Ramos (cell line): ENCODE results near the gene SHLD2.
"Not testable (repeated sequence)": the region's sequence is repeated elsewhere in the genome, so short reads cannot be mapped to it uniquely, and the experiment has no call there.

ENCODE experiments used
- in situ Hi-C: fragments of 300-500 bp; cut with MboI; formaldehyde crosslinking; loops from one replicate; pipeline ENCODE4 v1.14.3; 2022; ENCODE audit warnings: low sequenced_read_pairs; ENCODE audit not compliant: unreplicated experiment

The SHLD2 gene

GRCh38 chr10:87200924-87201323 is 105.9 kb downstream of the SHLD2 start:
- in situ Hi-C loops: not testable (repeated sequence)

DNA sequence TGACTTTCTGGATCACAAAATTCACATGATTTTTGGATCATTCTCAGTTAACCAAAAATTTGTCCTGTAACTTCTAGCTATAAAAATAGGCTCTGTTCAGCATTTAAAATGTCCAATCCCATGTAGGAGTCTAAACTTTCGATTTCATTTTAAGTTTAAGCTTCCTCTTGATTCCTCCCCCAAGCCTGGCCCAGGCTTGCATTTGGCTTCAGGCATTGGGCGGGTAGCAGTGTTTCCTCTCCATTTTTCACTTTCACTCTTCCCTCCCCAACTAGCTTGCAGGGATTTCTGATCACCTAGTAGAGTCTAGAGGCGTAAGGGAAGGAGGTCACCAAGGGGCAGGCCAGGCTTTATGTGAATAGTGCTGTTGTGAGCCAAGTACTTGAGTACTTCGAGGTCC is 109.8 kb downstream of the SHLD2 start:
- in situ Hi-C loops: not testable (repeated sequence)

GRCh38 chr10:87206922-87207321 is 111.9 kb downstream of the SHLD2 start:
- in situ Hi-C loops: not testable (repeated sequence)

DNA sequence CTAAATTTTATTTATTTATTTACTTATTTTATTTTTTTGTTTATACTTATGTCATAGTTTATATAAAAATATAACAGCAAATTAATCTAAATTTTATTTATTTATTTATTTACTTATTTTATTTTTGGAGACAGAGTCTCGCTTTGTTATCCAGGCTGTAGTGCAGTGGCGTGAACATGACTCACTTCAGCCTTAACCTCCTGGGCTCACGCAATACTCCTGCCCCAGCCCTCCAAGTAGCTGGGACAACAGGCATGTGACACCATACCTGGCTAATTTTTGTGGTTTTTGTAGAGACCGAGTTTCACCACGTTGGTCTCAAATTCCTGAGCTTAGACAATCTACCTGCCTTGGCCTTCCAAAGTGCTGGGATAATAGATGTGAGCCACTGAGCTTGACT is 115.3 kb downstream of the SHLD2 start:
- in situ Hi-C loops: not testable (repeated sequence)

GRCh38 chr10:87211848-87212247 is 116.8 kb downstream of the SHLD2 start:
- in situ Hi-C loops: not testable (repeated sequence)

DNA sequence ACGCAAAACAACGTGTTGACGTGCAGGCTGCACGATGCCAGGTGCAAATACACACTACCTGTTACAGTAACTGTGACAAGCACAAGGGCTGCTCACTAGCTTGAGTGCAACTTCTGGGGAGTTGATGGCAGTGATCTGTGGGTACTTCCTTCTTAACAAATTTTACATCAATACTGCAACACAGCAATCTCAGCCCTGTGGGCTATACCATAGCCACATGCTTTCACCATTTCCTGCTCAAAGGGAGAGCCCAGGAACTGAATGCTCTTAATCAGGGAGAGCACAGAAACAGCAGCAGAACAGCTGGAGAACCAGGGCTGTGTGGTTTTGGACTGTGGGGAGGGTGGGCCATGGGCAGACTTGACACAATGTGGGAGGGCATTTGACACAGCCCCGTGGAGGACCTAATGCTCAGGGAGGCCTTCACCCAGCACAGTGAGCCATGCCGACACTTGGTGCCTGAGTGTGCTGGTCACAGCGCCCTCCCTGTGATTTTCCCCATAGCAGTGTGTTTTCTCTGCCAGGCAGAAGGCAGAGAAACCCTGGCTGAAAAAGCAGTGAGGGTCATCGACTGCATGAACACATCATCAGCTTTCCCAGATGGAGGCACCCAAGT is 118.3 kb downstream of the SHLD2 start:
- in situ Hi-C loops: not testable (repeated sequence)

GRCh38 chr10:87213806-87214205 is 118.8 kb downstream of the SHLD2 start:
- in situ Hi-C loops: not testable (repeated sequence)

DNA sequence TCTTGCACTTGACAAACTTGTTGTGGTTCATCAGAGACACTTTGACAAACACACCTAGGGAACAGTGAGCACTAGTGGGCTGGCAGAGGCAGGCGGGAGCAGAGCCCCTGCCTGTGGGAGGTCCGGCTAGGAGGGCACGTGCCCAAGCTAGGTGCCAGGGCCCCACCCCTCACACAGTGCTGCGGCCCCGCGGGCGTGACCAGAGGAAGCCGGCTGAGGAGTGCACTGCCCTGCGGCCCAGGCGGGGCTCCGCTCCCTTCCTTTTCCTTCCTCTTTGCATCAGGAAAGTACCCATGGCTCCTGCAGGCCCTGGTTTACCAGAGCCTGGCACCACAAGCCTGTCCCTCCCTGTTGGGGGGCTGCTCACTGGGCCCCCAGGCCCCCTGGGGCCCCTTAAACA is 121.1 kb downstream of the SHLD2 start:
- in situ Hi-C loops: not testable (repeated sequence)

DNA sequence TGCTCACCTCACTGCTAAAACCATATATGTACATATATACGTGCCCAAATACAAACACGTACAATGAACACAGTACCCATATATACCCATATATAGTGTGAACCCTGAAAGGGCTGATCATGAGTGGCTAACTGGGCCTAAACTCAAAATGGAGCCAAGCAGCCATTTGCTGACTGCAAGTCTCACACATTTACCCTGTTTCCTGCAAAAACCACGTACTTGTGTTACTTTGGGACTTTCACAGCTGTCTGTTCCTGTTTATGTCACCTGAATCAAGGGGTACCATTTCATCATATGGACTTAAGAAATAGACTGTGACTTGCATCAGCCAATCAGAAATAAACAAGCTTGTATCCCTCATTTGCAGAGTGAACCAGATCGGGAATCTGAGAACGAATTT is 124.4 kb downstream of the SHLD2 start:
- in situ Hi-C loops: not testable (repeated sequence)

DNA sequence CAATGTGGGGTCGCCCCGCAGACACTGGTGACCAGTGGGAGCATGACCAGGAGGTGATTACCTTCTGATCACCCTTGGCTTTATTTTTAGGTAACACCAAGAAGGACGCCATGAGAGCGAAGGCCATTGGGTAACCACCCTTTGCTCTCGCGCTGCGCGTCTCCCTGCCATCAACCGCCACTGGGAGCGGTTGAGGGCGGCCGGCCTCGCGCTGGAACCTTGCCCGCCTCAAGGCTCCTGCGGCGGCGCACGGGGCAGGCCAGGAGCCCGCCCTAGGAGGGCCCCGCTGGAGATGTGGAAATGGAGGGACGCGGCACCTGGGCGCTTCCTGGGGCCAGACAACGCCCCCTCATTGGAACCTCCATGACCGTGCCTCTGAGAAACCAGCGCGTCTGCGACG is 127.8 kb downstream of the SHLD2 start:
- in situ Hi-C loops: not testable (repeated sequence)

- in situ Hi-C loops: not testable (repeated sequence)
Observed at GRCh38 chr10:87225148-87225547, 130.1 kb downstream of the SHLD2 start, which contains the start of gene NUTM2A. NUTM2A (plus strand) TSS chr10:87225448; CDS start chr10:87225831, 383 bp downstream.

DNA sequence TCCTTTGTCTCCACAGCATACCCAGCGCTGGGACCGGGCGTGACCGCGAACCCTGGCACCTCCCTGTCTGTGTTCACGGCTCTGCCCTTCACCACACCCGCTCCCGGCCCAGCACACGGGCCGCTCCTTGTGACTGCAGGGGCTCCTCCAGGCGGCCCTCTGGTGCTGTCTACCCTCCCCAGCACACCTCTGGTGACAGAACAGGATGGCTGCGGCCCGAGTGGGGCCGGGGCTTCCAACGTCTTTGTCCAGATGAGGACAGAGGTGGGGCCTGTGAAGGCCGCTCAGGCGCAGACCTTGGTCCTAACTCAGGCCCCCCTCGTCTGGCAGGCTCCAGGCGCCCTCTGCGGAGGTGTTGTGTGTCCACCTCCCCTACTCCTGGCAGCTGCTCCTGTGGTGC is 133.2 kb downstream of the SHLD2 start:
- in situ Hi-C loops: not testable (repeated sequence)

DNA sequence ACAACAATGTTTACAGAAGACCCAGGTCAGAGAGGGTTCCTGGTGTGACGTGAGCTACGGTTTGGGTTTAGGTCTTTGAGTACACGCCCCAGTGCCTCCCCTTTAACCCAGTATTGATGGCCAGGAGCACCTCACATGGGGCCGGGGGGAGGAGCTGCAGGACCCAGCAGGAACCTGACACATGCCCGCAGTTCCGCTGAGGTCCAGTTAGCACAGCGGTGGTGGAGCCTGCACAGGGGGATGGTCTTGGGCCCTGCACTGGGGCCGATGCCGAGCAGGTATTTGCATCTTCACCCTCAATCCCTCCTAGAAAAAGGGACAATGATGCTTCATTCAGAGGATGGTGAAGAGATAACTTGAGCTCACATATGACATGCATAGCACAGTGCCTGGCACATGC is 134.2 kb downstream of the SHLD2 start:
- in situ Hi-C loops: not testable (repeated sequence)

GRCh38 chr10:87234854-87235253 is 139.8 kb downstream of the SHLD2 start:
- in situ Hi-C loops: not testable (repeated sequence)

DNA sequence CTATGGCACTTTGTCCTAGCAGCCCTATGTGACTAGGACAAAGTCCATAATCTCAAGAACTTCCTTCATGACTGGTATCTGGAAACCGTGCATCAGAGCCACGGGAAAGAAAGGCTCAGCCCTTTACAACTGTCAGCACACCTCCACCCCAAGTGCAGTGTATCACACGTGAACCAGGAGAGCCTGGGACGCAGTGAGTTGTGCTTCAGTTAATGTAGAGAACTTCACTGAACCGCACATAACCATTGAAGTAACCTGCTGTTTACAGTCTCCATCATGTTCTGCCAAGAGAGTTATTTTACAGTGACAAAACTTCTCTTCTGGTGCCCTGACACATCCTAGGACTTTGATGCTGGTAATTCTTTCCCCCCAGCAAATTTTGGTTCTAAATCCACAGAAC is 142.2 kb downstream of the SHLD2 start:
- in situ Hi-C loops: not testable (repeated sequence)

- in situ Hi-C loops: not testable (repeated sequence)
Observed at GRCh38 chr10:87239346-87239808, 144.4 kb downstream of the SHLD2 start.
